ENCODE results near the gene CARD11. TPM values are rescaled to one million over a fixed set of nuclear protein-coding genes. Genes with fewer than 3 reads are reported as not detected.
"Not testable (repeated sequence)": the region's sequence is repeated elsewhere in the genome, so short reads cannot be mapped to it uniquely, and the experiment has no call there.

The CARD11 gene
- total RNA-seq, 5 donors from 2014 or later (not counting 1 experiment from before 2014, with no cell fraction given) = 105 to 142 (median 132) TPM

DNA sequence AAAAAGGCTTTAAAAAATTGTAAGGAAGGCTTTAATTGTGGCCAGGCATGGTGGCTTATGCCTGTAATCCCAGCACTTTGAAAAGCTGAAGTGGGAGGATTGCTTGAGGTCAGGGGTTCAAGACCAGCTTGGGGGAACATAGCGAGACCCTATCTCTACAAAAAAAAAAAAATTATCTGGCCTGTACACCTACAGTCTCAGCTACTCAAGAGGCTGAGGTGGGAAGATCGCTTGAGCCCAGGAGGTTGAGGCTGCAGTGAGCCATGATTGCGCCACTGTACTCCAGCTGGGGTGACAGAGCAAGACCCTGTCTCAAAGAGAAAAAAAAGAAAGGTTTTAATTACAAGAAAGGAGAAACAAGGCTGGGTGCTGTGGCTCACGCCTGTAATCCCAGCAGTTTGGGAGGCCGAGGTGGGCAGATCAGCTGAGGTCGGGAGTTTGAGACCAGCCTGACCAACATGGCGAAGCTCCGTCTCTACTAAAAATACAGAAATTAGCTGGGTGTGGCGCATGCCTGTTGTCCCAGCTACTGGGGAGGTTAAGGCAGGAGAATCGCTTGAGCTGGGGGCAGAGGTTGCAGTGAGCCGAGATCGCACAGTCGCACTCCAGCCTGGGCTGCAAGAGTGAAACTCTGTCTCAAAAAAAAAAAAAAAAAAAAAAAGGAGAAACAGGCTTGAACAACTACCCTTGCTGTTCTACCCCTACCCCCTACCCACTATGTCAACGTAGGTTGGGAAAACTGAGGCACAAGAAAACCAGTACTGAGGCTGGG lies 83.7 kb downstream of the CARD11 start:
- no peaks in the 10 kb centered on the region for H3K9me3 Mint-ChIP-seq
- CTCF ChIA-PET = interaction anchor here in 1 of 2 donors (0.6 kb wide), 1 partner anchor 190 kb away, joined by 3 read pairs; no protein-coding TSS in a partner anchor
- peak overlapping the region in 1 of 3 donors; percentile 3 for H3K4me3 Mint-ChIP-seq
- Histone ChIP-seq H3K4me3 (ENCODE audit: control insufficient read depth in 1 of 2, extremely low read depth in 1 of 2, low read length in 1 of 2) (no peak overlapping the region), H3K4me1 (ENCODE audit: control insufficient read depth in 1 of 2, extremely low read depth in 1 of 2, insufficient read depth in 2 of 2, low read length in 2 of 2) (peaks cover 0 to 44% of the 10 kb centered on the region in 2 experiments), H3K27me3 (replicated peaks in 1 of 2; ENCODE audit: control insufficient read depth in 2 of 2, extremely low read depth in 1 of 2, insufficient read depth in 2 of 2, low read length in 1 of 2) (no peaks in the 10 kb centered on the region), H3K36me3 (ENCODE audit: control insufficient read depth in 2 of 2, extremely low read depth in 1 of 2, insufficient read depth in 1 of 2, low read length in 1 of 2) (peaks cover 11 to 41% of the 10 kb centered on the region in 2 donors), H3K9me3 (no peaks in the 10 kb centered on the region), H3K27ac (ENCODE audit: low read length) (peak overlapping the region; percentile 49)
- POLR2A ChIA-PET = interaction anchor here in 1 of 2 donors (0.6 kb wide), 1 partner anchor 115 kb away, joined by 3 read pairs; no protein-coding TSS in a partner anchor
- peaks cover 32% of the 10 kb centered on the region for H3K36me3 Mint-ChIP-seq
- peaks cover 74 to 79% (median 75%) of the 10 kb centered on the region in 3 donors for H3K4me1 Mint-ChIP-seq
- DNase-seq = peak in 1 of 35 experiments; percentile 9
- peak overlapping the region; percentile 86 to 88 for H3K27ac Mint-ChIP-seq
- no peak for ATAC-seq (replicated peaks in 1 of 4)
- no peaks in the 10 kb centered on the region for H3K27me3 Mint-ChIP-seq
- 99% methylated on average over 7 of the region's 14 CpGs for WGBS (ENCODE audit: insufficient coverage)

DNA sequence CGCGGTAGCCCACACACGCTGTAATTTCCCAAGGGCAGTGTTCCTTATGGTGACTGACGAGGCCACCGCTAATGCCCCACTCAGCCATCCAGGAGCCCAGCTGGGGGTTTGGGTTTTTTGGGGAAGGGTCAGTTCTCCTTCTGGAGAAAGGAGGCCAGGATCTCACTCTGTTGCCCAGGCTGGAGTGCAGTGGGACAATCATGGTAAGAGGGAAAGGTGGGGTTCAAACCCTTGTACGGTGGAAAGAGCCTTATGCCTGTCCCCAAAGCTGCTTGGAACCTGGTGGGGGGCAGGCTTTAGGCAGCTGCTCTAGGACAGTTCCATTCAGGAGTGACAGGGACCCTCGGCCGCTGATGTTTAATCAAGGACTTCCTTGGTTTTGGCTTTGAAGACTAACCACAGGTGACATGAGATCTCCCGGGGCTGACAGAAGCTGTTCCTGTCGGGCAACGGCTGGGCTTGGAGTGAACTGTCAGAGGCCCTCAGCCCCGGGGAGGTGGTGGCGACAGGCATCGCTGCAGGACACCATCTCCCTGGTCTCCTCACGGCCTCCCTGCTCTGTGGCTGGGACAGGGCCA lies 84.5 kb downstream of the CARD11 start:
- peaks cover 11 to 39% of the 10 kb centered on the region in 2 donors for H3K36me3 ChIP-seq (ENCODE audit: control insufficient read depth in 2 of 2, extremely low read depth in 1 of 2, insufficient read depth in 1 of 2, low read length in 1 of 2)
- H3K4me1 ChIP-seq (ENCODE audit: control insufficient read depth in 1 of 2, extremely low read depth in 1 of 2, insufficient read depth in 2 of 2, low read length in 2 of 2) = peaks cover 4 to 52% of the 10 kb centered on the region in 2 experiments
- no peaks in the 10 kb centered on the region for H3K9me3 ChIP-seq
- CTCF ChIA-PET = interaction anchor here (0.6 to 0.7 kb wide), 2 partner anchors 157 to 190 kb away, joined by 3 to 6 read pairs; no protein-coding TSS in a partner anchor
- ATAC-seq (replicated peaks in 1 of 4) (peak in 2 of 4 experiments; percentile 14 to 30), DNase-seq (peak in 1 of 35 experiments; percentile 23)
- H3K27me3 Mint-ChIP-seq = no peaks in the 10 kb centered on the region
- WGBS (ENCODE audit: insufficient coverage) = 57% methylated on average over 11 of the region's 15 CpGs
- POLR2A ChIA-PET = interaction anchor here in 1 of 2 donors (0.6 kb wide), 1 partner anchor 115 kb away, joined by 3 read pairs; no protein-coding TSS in a partner anchor
- peak overlapping the region; percentile 86 to 88 for H3K27ac Mint-ChIP-seq
- H3K27me3 ChIP-seq (replicated peaks in 1 of 2; ENCODE audit: control insufficient read depth in 2 of 2, extremely low read depth in 1 of 2, insufficient read depth in 2 of 2, low read length in 1 of 2) = no peaks in the 10 kb centered on the region
- H3K36me3 Mint-ChIP-seq = peaks cover 33% of the 10 kb centered on the region
- H3K4me1 Mint-ChIP-seq = peaks cover 76 to 79% (median 77%) of the 10 kb centered on the region in 3 donors
- no peaks in the 10 kb centered on the region for H3K9me3 Mint-ChIP-seq
- peak overlapping the region in 1 of 3 donors; percentile 15 for H3K4me3 Mint-ChIP-seq
- peak overlapping the region; percentile 49 for H3K27ac ChIP-seq (ENCODE audit: low read length)
- no peak overlapping the region for H3K4me3 ChIP-seq (ENCODE audit: control insufficient read depth in 1 of 2, extremely low read depth in 1 of 2, low read length in 1 of 2)

GRCh38 chr7:2958416-2959102 lies 85.1 kb downstream of the CARD11 start:
- POLR2A ChIA-PET = no interaction called here
- Mint-ChIP-seq H3K9me3 (no peaks in the 10 kb centered on the region), H3K27me3 (no peaks in the 10 kb centered on the region), H3K4me1 (peaks cover 78 to 81% (median 79%) of the 10 kb centered on the region in 3 donors), H3K4me3 (peak overlapping the region in 1 of 3 donors; percentile 15), H3K36me3 (peaks cover 38% of the 10 kb centered on the region), H3K27ac (peak overlapping the region; percentile 86 to 87)
- peaks cover 7 to 59% of the 10 kb centered on the region in 2 experiments for H3K4me1 ChIP-seq (ENCODE audit: control insufficient read depth in 1 of 2, extremely low read depth in 1 of 2, insufficient read depth in 2 of 2, low read length in 2 of 2)
- CTCF ChIA-PET = interaction anchor here in 1 of 2 donors (0.7 kb wide), 1 partner anchor 157 kb away, joined by 6 read pairs; no protein-coding TSS in a partner anchor
- H3K27me3 ChIP-seq (replicated peaks in 1 of 2; ENCODE audit: control insufficient read depth in 2 of 2, extremely low read depth in 1 of 2, insufficient read depth in 2 of 2, low read length in 1 of 2) = no peaks in the 10 kb centered on the region
- no peak overlapping the region for H3K27ac ChIP-seq (ENCODE audit: low read length)
- no peaks in the 10 kb centered on the region for H3K9me3 ChIP-seq
- 97% methylated on average over 12 of the region's 15 CpGs for whole genome bisulfite sequencing (ENCODE audit: insufficient coverage)
- peaks cover 11 to 42% of the 10 kb centered on the region in 2 donors for H3K36me3 ChIP-seq (ENCODE audit: control insufficient read depth in 2 of 2, extremely low read depth in 1 of 2, insufficient read depth in 1 of 2, low read length in 1 of 2)
- no peak overlapping the region for H3K4me3 ChIP-seq (ENCODE audit: control insufficient read depth in 1 of 2, extremely low read depth in 1 of 2, low read length in 1 of 2)
- ATAC-seq (replicated peaks in 1 of 4) (no peak), DNase-seq (peak in 1 of 35 experiments; percentile 14)

DNA sequence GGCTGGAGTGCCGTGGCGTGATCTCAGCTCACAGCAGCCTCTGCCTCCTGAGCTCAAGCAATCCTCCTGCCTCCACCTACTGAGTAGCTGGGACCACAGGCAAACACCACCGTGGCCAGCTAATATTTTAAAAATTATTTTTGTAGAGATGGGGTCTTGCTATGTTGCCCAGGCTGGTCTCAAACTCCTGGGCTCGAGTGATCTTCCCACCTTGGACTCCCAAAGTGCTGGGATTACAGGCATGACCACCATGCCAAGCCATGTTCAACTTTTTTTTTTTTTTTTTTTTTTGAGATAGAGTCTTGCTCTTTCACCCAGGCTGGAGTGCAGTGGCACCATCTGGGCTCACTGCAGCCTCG lies 86.3 kb downstream of the CARD11 start:
- H3K4me3 ChIP-seq (ENCODE audit: control insufficient read depth in 1 of 2, extremely low read depth in 1 of 2, low read length in 1 of 2); H3K27me3 ChIP-seq (replicated peaks in 1 of 2; ENCODE audit: control insufficient read depth in 2 of 2, extremely low read depth in 1 of 2, insufficient read depth in 2 of 2, low read length in 1 of 2); POLR2A ChIA-PET; ATAC-seq (replicated peaks in 1 of 4); H3K27ac ChIP-seq (ENCODE audit: low read length); H3K4me3 Mint-ChIP-seq; H3K9me3 ChIP-seq; H3K9me3 Mint-ChIP-seq; H3K27me3 Mint-ChIP-seq; DNase-seq; CTCF ChIA-PET: not testable (repeated sequence)
- peaks cover 44% of the 10 kb centered on the region for H3K36me3 Mint-ChIP-seq
- Histone ChIP-seq H3K36me3 (ENCODE audit: control insufficient read depth in 2 of 2, extremely low read depth in 1 of 2, insufficient read depth in 1 of 2, low read length in 1 of 2) (peaks cover 14 to 53% of the 10 kb centered on the region in 2 donors), H3K4me1 (ENCODE audit: control insufficient read depth in 1 of 2, extremely low read depth in 1 of 2, insufficient read depth in 2 of 2, low read length in 2 of 2) (peaks cover 10 to 70% of the 10 kb centered on the region in 2 experiments)
- WGBS (ENCODE audit: insufficient coverage) = 100% methylated on average over 1 of the region's 5 CpGs
- H3K27ac Mint-ChIP-seq = peak overlapping the region; percentile 78 to 87
- peaks cover 74 to 75% (median 75%) of the 10 kb centered on the region in 3 donors for H3K4me1 Mint-ChIP-seq

GRCh38 chr7:2956526-2957368 lies 86.9 kb downstream of the CARD11 start:
- H3K36me3 ChIP-seq (ENCODE audit: control insufficient read depth in 2 of 2, extremely low read depth in 1 of 2, insufficient read depth in 1 of 2, low read length in 1 of 2) = peaks cover 14 to 55% of the 10 kb centered on the region in 2 donors
- H3K4me3 ChIP-seq (ENCODE audit: control insufficient read depth in 1 of 2, extremely low read depth in 1 of 2, low read length in 1 of 2) = no peak overlapping the region
- ChIA-PET POLR2A (no interaction called here), CTCF (interaction anchor here in 1 of 2 donors (0.6 to 0.9 kb wide), 2 partner anchors 12 to 19 kb away, joined by 3 read pairs; no protein-coding TSS in a partner anchor)
- peaks cover 73 to 75% (median 74%) of the 10 kb centered on the region in 3 donors for H3K4me1 Mint-ChIP-seq
- no peaks in the 10 kb centered on the region for H3K9me3 ChIP-seq
- H3K4me3 Mint-ChIP-seq = no peak overlapping the region
- peak overlapping the region; percentile 32 for H3K27ac ChIP-seq (ENCODE audit: low read length)
- peaks cover 45% of the 10 kb centered on the region for H3K36me3 Mint-ChIP-seq
- H3K4me1 ChIP-seq (ENCODE audit: control insufficient read depth in 1 of 2, extremely low read depth in 1 of 2, insufficient read depth in 2 of 2, low read length in 2 of 2) = peaks cover 10 to 70% of the 10 kb centered on the region in 2 experiments
- peak overlapping the region; percentile 70 to 78 for H3K27ac Mint-ChIP-seq
- no peaks in the 10 kb centered on the region for H3K27me3 Mint-ChIP-seq
- DNase-seq = peak in 2 of 35 experiments; percentile 18 to 31
- no peaks in the 10 kb centered on the region for H3K9me3 Mint-ChIP-seq
- peak in 1 of 4 experiments; percentile 28 for ATAC-seq (replicated peaks in 1 of 4)
- 51% methylated on average over 3 of the region's 12 CpGs for WGBS (ENCODE audit: insufficient coverage)
- H3K27me3 ChIP-seq (replicated peaks in 1 of 2; ENCODE audit: control insufficient read depth in 2 of 2, extremely low read depth in 1 of 2, insufficient read depth in 2 of 2, low read length in 1 of 2) = no peaks in the 10 kb centered on the region

Measured in T-cell (primary cell).